Fibroblast of skin of scalp (primary cell): ENCODE measurements around the gene FAM136A.
"Not testable (repeated sequence)": the region's sequence is repeated elsewhere in the genome, so short reads cannot be mapped to it uniquely, and the experiment has no call there.

ENCODE experiments used
- DNase-seq: peaks from one replicate; pipeline ENCODE4 v3.0.0-alpha.2; 2013

FAM136A gene

DNA sequence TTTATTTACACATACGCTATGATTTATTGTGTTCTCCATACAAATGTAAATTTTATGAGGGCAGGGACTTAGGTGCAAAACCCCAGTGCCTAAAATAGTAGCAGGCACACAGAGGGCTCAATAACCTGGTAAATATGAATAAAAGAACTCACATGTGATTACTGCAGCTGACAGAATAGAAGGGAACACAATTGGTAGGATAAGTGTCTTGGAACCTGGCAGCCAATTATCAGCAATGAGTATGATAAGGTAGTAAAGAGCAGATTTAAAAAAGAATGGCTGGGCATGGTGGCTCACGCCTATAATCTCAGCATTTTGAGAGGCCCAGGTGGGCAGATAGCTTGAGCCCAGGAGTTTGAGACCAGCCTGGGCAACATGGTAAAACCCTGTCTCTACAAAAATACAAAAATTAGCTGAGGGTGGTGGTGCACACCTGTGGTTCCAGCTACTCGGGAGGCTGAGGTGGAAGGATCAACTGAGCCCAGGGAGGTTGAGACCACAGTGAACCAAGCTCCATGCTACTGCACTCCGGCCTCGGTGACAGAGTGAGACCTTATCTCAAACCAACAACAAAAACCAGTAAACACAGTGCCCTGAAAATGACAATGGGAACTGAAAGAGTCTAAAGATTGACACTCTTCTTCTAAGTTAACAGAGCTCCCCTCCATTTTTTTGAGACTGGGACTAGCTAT lies 18.2 kb downstream of the FAM136A start:
- no peak for DNase-seq

DNA sequence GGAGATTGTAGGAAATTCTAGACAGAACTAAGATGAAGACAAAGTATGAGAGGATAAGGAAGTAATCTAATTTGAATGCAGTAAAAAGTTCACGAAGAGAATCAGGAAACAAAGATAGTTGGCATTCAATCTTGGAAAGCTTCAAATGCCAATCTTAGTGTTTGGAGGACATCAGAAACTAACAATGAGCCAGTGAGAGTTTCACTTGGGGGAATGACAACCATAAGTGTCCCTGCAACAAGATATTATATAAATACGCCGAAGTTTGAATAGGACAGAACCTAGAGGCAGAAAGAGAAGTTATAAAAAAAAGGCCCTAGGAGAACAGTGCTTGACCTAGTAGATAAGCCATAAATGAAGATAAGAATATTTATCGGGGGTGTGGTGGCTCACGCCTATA lies 19.4 kb downstream of the FAM136A start:
- no peak for DNase-seq

DNA sequence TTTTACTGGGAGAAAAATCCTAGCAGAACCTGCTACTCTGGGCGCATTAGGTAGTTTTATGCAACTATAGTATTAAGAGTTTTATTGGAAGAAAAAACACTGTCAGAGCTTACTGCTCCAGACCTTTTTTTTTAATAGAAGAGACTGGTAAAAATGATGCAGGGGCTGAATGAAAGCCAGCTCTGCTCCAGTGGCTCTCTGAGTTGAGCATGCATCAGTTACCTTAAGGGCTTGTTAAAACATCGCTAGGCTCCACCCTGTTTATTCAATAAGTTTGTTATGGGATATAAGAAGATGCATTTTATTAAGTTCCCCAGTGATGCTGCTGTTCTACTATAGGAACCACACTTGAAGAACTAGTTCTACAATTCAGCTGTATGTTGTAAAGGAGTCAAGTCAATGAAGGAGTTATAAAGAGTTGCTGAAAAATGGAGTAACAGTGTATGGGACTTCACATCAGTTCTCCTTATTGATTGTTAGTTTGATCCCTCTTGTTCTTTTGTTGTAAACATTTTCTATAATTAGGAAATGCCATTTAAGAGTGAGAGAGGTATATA lies 21.5 kb downstream of the FAM136A start:
- no peak for DNase-seq

- DNase-seq, result no peak
Observed at GRCh38 chr2:70270323-70270722, 31.5 kb downstream of the FAM136A start.

DNA sequence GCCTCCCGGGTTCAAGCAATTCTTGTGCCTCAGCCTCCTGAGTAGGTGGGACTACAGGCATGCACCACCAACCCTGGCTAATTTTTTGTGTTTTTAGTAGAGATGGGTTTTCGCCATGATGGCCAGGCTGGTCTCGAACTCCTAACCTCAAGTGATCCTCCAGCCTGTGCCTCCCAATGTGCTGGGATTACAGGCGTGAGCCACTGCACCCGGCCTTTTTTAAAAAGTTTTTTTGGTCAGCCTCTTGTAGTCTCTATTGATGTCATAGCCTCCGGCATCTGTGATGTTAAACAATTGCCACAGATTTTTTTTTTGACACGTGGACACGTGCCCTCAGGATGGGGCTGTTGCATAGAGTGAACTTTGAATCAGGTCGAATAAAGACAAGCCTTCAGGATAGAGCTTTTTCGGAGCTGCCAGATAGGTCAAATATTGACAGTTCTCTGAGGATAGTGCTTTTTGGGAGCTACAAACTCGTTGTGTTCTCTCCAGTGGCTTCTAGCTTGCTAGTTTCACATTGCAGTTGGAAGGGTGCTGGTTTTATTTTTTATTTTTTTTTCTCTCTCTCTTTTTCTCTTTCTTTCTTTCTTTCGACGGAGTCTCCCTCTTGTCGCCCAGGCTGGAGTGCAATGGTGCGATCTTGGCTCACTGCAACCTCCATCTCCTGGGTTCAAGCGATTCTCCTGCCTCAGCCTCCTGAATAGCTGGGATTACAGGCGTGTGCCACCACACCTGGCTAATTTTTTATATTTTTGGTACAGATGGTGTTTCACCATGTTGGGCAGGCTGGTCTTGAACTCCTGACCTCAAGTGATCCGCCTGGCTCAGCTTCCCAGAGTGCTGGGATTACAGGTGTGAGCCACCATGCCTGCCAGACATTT lies 32.2 kb downstream of the FAM136A start:
- not testable (repeated sequence) for DNase-seq

GRCh38 chr2:70266925-70267324 lies 34.9 kb downstream of the FAM136A start:
- not testable (repeated sequence) for DNase-seq

GRCh38 chr2:70261501-70261900 lies 40.4 kb downstream of the FAM136A start:
- DNase-seq, result no peak

GRCh38 chr2:70258532-70258875 lies 43.4 kb downstream of the FAM136A start:
- peak; percentile 8 for DNase-seq

- no peak for DNase-seq
Observed at GRCh38 chr2:70255637-70256314, 46.1 kb downstream of the FAM136A start.

GRCh38 chr2:70250434-70250833 lies 51.4 kb downstream of the FAM136A start:
- DNase-seq, result no peak

DNA sequence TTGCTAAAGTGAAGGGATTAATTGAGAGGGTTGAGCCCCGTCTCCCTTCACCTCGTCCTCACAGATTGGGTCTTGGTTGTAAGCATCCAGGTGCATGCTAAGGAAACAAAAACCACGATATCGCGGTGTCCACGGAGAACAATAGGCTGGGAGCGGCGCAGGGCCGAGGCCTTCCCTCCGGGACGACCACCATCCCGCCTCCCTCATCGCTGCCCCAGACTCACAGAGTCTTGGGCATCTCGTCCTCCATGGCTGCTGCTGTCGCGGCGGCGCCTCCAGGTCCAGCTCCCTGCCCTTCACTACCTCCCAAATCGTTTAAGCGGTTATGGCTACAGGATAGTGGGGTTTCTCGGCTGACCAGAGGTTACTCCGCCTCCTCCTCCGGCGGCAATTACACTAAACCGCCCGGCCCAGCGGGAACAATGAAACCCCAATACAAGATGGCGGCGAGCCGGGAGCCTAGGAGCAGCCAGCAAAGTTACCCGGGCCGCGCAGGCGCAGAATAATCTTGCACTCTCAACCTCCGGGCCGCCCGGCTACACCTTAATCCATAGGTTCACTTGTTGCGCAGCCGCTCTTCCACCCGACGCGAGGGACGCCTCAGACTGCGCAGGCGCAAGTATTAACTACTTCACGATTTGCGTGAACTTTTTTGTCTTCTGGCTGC lies 53.6 kb downstream of the FAM136A start, which contains the start of gene TIA1:
Gene TIA1 (minus strand): TSS at position 448 of the 667 bp plus-strand sequence. CDS start 198 bp downstream, at position 250.
- peak; percentile 98 for DNase-seq

- DNase-seq, result peak; percentile 19
Observed at GRCh38 chr2:70247364-70248180, 54.3 kb downstream of the FAM136A start.
